ENCODE measurements around the gene NXPH1. TPM values are rescaled to one million over a fixed set of nuclear protein-coding genes. Genes with fewer than 3 reads are reported as not detected.

NXPH1 gene
- polyA plus RNA-seq, 1 of the 3 experiments (the other 2 are of a cell fraction) = not detected

DNA sequence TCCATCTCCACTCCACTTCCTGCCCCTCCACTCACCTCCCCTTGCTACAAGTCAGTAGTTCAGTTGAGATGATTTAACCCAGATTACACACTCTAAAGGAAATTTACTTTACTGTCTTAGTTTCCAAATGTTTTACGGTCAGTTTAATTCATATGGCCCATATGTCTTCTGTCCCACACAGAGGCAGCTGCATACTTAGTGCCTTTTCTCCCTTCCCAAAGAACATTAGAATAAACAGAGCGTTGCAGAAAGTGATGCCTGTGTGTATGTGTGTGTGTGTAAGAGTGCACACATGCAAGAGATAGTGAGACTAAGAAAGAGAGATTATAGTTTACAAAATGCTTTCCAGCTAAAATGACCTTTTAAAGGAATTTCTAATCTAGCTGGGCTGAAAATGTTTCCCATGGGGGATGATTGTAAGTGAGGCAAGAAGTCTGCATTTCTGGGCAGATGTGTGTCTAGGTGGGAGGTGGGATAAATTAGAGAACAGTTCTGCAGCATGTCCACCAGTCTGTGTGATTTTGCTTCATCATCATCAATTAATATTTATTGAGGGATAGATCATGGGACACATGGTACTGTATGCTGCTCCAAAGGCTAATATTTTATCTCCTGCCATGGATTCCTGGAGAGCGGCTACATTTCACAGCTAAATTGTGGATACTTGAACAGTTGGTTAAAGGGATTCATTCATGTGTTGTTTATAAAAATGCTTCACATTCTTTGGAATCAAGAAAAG is 81.5 kb downstream of the NXPH1 start:
- no peaks in the 10 kb centered on the region for H4K20me1 ChIP-seq (ENCODE audit: insufficient read depth)
- no peaks in the 10 kb centered on the region for H3F3A ChIP-seq (replicated peaks; ENCODE audit: insufficient read depth)
- H3K27me3 ChIP-seq (ENCODE audit: insufficient read depth) = no peaks in the 10 kb centered on the region
- 50% methylated on average over 3 of the region's 3 CpGs for WGBS (ENCODE audit: low lambda C conversion rate)
- no peak for DNase-seq
- no peak overlapping the region for H3K27ac ChIP-seq (ENCODE audit: low read depth in 2 of 2, low read length in 1 of 2)
- no peak overlapping the region for H2AFZ ChIP-seq (ENCODE audit: low read depth)
- ChIA-PET CTCF (interaction anchor here (0.6 to 2.0 kb wide), 4 partner anchors 8 to 268 kb away, joined by 3 to 5 read pairs (median 3); no protein-coding TSS in a partner anchor), POLR2A (no interaction called here)
- H3K36me3 ChIP-seq (replicated peaks in 1 of 2; ENCODE audit: control insufficient read depth in 1 of 2, insufficient read depth in 2 of 2, low read length in 1 of 2) = no peaks in the 10 kb centered on the region
- H3K4me3 ChIP-seq (ENCODE audit: low read depth in 2 of 2, low read length in 1 of 2) = no peak overlapping the region
- peaks cover 0 to 16% of the 10 kb centered on the region in 2 experiments; a peak in 2 of 4 replicates for H3K4me1 ChIP-seq (ENCODE audit: control insufficient read depth in 1 of 2, insufficient read depth in 2 of 2, low read depth in 1 of 2, low read length in 1 of 2)
- H3K9me2 ChIP-seq = no peaks in the 10 kb centered on the region
- H3K9ac ChIP-seq = no peak overlapping the region
- no peak for TF ChIP-seq NFIC (IDR thresholded peaks at IDR 0.05; ENCODE audit: borderline replicate concordance)
- no peak for TF ChIP-seq EZH2phosphoT487 (IDR thresholded peaks at IDR 0.05; ENCODE audit: borderline replicate concordance, low read depth)
- TF ChIP-seq MXI1 (IDR thresholded peaks at IDR 0.05; ENCODE audit: low read depth, low read length) = no peak
- TF ChIP-seq FOXM1 (IDR thresholded peaks at IDR 0.05; ENCODE audit: low read depth) = no peak
- H3K9me3 ChIP-seq = no peaks in the 10 kb centered on the region; the same call in 1 of the 2 replicates
- H3K79me2 ChIP-seq (ENCODE audit: insufficient read depth) = no peaks in the 10 kb centered on the region
- no peak overlapping the region for H3K4me2 ChIP-seq

DNA sequence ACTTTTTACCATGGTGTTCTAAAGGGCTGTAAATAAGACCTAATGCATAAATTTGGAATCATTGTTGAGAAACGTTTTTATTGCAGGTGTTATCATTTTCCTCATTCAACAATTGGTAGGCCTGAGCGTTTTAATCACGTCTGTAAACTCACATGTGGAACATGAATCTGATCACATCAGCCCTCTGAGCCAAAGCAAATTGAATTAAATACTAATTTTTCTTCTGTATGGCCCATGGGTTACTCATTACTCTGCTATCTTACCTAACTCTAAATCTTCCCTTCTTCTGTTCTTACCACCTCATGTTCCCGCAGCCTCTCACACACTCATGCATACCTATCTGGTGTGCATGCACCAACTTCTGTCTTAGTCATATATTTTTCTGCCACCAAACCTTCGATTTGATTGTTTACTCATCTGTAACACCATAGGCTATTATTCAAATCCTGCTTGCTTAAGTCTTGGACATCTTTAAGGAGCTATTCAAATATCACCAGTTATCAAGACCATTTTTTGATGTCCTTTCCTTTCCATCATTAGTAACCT is 82.3 kb downstream of the NXPH1 start:
- CTCF ChIA-PET = interaction anchor here (0.8 to 2.0 kb wide), 3 partner anchors 8 to 15 kb away, joined by 3 to 5 read pairs (median 3); no protein-coding TSS in a partner anchor
- Histone ChIP-seq H3K4me1 (ENCODE audit: control insufficient read depth in 1 of 2, insufficient read depth in 2 of 2, low read depth in 1 of 2, low read length in 1 of 2) (peaks cover 0 to 16% of the 10 kb centered on the region in 2 experiments; a peak in 2 of 4 replicates), H3K27me3 (ENCODE audit: insufficient read depth) (no peaks in the 10 kb centered on the region), H2AFZ (ENCODE audit: low read depth) (no peak overlapping the region), H3K9me3 (no peaks in the 10 kb centered on the region; the same call in 1 of the 2 replicates), H3F3A (replicated peaks; ENCODE audit: insufficient read depth) (no peaks in the 10 kb centered on the region), H3K36me3 (replicated peaks in 1 of 2; ENCODE audit: control insufficient read depth in 1 of 2, insufficient read depth in 2 of 2, low read length in 1 of 2) (no peaks in the 10 kb centered on the region), H4K20me1 (ENCODE audit: insufficient read depth) (no peaks in the 10 kb centered on the region), H3K4me3 (ENCODE audit: low read depth in 2 of 2, low read length in 1 of 2) (no peak overlapping the region), H3K4me2 (no peak overlapping the region), H3K9me2 (no peaks in the 10 kb centered on the region), H3K9ac (no peak overlapping the region), H3K27ac (ENCODE audit: low read depth in 2 of 2, low read length in 1 of 2) (no peak overlapping the region), H3K79me2 (ENCODE audit: insufficient read depth) (no peaks in the 10 kb centered on the region)
- WGBS (ENCODE audit: low lambda C conversion rate) = 16% methylated on average over 5 of the region's 5 CpGs
- DNase-seq = no peak
- POLR2A ChIA-PET = no interaction called here
- TF ChIP-seq GATA2 (CRISPR knock-in tag; IDR thresholded peaks at IDR 0.05) (peak; percentile 80), FOXJ3 (CRISPR knock-in tag; IDR thresholded peaks at IDR 0.05) (no peak), ZBTB33 (IDR thresholded peaks at IDR 0.05; ENCODE audit: borderline replicate concordance, low read depth) (no peak), EP300 (IDR thresholded peaks at IDR 0.05; ENCODE audit: borderline replicate concordance in 1 of 2, low read depth in 1 of 2, low read length in 1 of 2) (peak in 1 of 2 experiments; percentile 40; a peak in 1 of 4 replicates), RCOR1 (IDR thresholded peaks at IDR 0.05; ENCODE audit: low read length) (0 out of 2 replicates have a peak, but pooled peaks have one; percentile 34), FOSL2 (IDR thresholded peaks at IDR 0.05; ENCODE audit: borderline replicate concordance, low read depth) (no peak), GABPA (IDR thresholded peaks at IDR 0.05; ENCODE audit: low read depth) (no peak), REST (IDR thresholded peaks at IDR 0.05; ENCODE audit: low read depth, low read length) (no peak), JUND (IDR thresholded peaks at IDR 0.05) (no peak), PBX3 (IDR thresholded peaks at IDR 0.05) (no peak), USF2 (IDR thresholded peaks at IDR 0.05; ENCODE audit: borderline replicate concordance, low read depth, low read length) (no peak)
- TF ChIP-seq, protein P1, sequence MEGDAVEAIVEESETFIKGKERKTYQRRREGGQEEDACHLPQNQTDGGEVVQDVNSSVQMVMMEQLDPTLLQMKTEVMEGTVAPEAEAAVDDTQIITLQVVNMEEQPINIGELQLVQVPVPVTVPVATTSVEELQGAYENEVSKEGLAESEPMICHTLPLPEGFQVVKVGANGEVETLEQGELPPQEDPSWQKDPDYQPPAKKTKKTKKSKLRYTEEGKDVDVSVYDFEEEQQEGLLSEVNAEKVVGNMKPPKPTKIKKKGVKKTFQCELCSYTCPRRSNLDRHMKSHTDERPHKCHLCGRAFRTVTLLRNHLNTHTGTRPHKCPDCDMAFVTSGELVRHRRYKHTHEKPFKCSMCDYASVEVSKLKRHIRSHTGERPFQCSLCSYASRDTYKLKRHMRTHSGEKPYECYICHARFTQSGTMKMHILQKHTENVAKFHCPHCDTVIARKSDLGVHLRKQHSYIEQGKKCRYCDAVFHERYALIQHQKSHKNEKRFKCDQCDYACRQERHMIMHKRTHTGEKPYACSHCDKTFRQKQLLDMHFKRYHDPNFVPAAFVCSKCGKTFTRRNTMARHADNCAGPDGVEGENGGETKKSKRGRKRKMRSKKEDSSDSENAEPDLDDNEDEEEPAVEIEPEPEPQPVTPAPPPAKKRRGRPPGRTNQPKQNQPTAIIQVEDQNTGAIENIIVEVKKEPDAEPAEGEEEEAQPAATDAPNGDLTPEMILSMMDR (IDR thresholded peaks at IDR 0.05) = no peak

Measured in SK-N-SH (cell line).